GM12892 (cell line): ENCODE measurements around the gene LMAN2.
"Not testable (repeated sequence)": the region's sequence is repeated elsewhere in the genome, so short reads cannot be mapped to it uniquely, and the experiment has no call there.

ENCODE experiments used
- DNase-seq: peaks from one replicate; pipeline ENCODE4 v3.0.0; 2011; ENCODE audit not compliant: insufficient read length
- FAIRE-seq: peaks from 2 replicates; lab custom pipeline; 2011; peaks lifted over from hg19 to GRCh38; lab: Jason Lieb, UNC
- POLR2A ChIP-seq: IDR thresholded peaks from 2 replicates; pipeline ENCODE4 v1.6.1; 2011; ENCODE audit warnings: low read depth, low read length, control low read depth
- POLR2AphosphoS5 ChIP-seq: IDR thresholded peaks from 2 replicates; pipeline ENCODE4 v1.6.1; 2011; ENCODE audit warnings: low read depth, low read length, control low read depth
- TAF1 ChIP-seq: IDR thresholded peaks from 2 replicates; pipeline ENCODE4 v1.6.1; 2011; ENCODE audit warnings: low read depth, mild to moderate bottlenecking, control low read depth, low read length, borderline replicate concordance

The LMAN2 gene

GRCh38 chr5:177346820-177347219 lies 4.6 kb downstream of the LMAN2 start:
- TF ChIP-seq TAF1 (no peak), POLR2A (no peak), POLR2AphosphoS5 (no peak)
- FAIRE-seq (no peak), DNase-seq (no peak)

- TF ChIP-seq TAF1 = no peak
- TF ChIP-seq POLR2AphosphoS5 = no peak
- no peak for TF ChIP-seq POLR2A
- no peak for FAIRE-seq
- DNase-seq = no peak
These were observed 6.6 kb downstream of the LMAN2 start for GRCh38 chr5:177344891-177345290.

- TF ChIP-seq POLR2AphosphoS5 (no peak), TAF1 (no peak)
- DNase-seq (no peak), FAIRE-seq (no peak)
These were observed 7.7 kb downstream of the LMAN2 start for GRCh38 chr5:177343777-177344176.

- not testable (repeated sequence) for FAIRE-seq, DNase-seq
These were observed 8.5 kb downstream of the LMAN2 start for GRCh38 chr5:177343000-177343399.

- FAIRE-seq = no peak
- no peak for DNase-seq
These were observed 12.3 kb downstream of the LMAN2 start for GRCh38 chr5:177339107-177339638.

GRCh38 chr5:177338251-177339106 lies 13.0 kb downstream of the LMAN2 start:
- TF ChIP-seq POLR2A (no peak), TAF1 (no peak), POLR2AphosphoS5 (no peak)
- no peak for DNase-seq
- no peak for FAIRE-seq

More at GRCh38 chr5:177339107-177339638, 12.3 kb downstream of the LMAN2 start:
- TF ChIP-seq TAF1 (no peak), POLR2A (no peak), POLR2AphosphoS5 (no peak)

GRCh38 chr5:177336603-177337494 lies 14.6 kb downstream of the LMAN2 start:
- FAIRE-seq (no peak), DNase-seq (no peak)
- TF ChIP-seq TAF1 (no peak), POLR2A (no peak), POLR2AphosphoS5 (no peak)

- TF ChIP-seq POLR2A (no peak), TAF1 (no peak), POLR2AphosphoS5 (no peak)
- DNase-seq (no peak), FAIRE-seq (no peak)
These were observed 15.4 kb downstream of the LMAN2 start for GRCh38 chr5:177336112-177336511.

- TF ChIP-seq POLR2AphosphoS5 (no peak), TAF1 (no peak), POLR2A (no peak)
- FAIRE-seq = no peak
- DNase-seq = no peak
These were observed 15.8 kb downstream of the LMAN2 start for GRCh38 chr5:177335701-177336065.

GRCh38 chr5:177334781-177335700 lies 16.4 kb downstream of the LMAN2 start:
- TF ChIP-seq POLR2AphosphoS5 (no peak), TAF1 (no peak), POLR2A (no peak)
- no peak for DNase-seq
- no peak for FAIRE-seq
